Vagina (tissue), 2 donors: ENCODE results near the gene NPC1.

Source experiments
- CTCF ChIP-seq, 3 experiments: fragments of 450-650 bp in 2 of 3; fragments of 200-600 bp in 1 of 3; sonication (generic) in 1 of 3; IDR thresholded peaks; one replicate each; pipeline ENCODE4 v1.5.1; 2017 to 2019; ENCODE audit warnings: antibody characterized with exemption in 3 of 3, mild to moderate bottlenecking in 2 of 3, moderate library complexity in 2 of 3
- POLR2A ChIP-seq, 2 donors: fragments of 450-650 bp; IDR thresholded peaks; one replicate each; pipeline ENCODE4 v1.6.1; 2017; ENCODE audit warnings: antibody characterized with exemption in 2 of 2, mild to moderate bottlenecking in 2 of 2, moderate library complexity in 2 of 2

GRCh38 chr18:23575309-23575651, 11.0 kb downstream of the NPC1 start:
- TF ChIP-seq POLR2A (IDR thresholded peaks at IDR 0.05) (no peak), CTCF (IDR thresholded peaks at IDR 0.05) (no peak)
